Loucy (cell line): ENCODE data around the gene MATN4.

ENCODE experiments used
- CTCF ChIP-seq: fragments of 200-600 bp; sonication (generic); conservative IDR thresholded peaks from 2 replicates; pipeline ENCODE4 v1.5.1; 2014; ENCODE audit warnings: mild to moderate bottlenecking, antibody characterized with exemption, low read length
- EZH2phosphoT487 ChIP-seq: fragments of 200-600 bp; IDR thresholded peaks from 2 replicates; pipeline ENCODE4 v1.6.1; 2018; ENCODE audit warnings: antibody characterized with exemption, mild to moderate bottlenecking, moderate library complexity, borderline replicate concordance

GRCh38 chr20:45355209-45356084 lies 47.3 kb upstream of the MATN4 start:
- TF ChIP-seq CTCF (no peak), EZH2phosphoT487 (no peak)
